ENCODE measurements around the gene ZBTB12. TPM values are rescaled to one million over a fixed set of nuclear protein-coding genes. Genes with fewer than 3 reads are reported as not detected.

Gene ZBTB12
- total and polyA plus RNA-seq, 2 of the 8 experiments (the other 6 are each of a cell fraction or from before 2014, with no cell fraction given): 20.7 to 40.8 TPM

- Histone ChIP-seq H3K4ac (replicated peaks; ENCODE audit: insufficient read length, low read depth, low read length) (no peak overlapping the region), H4K5ac (ENCODE audit: insufficient read length, low read depth, low read length) (no peak overlapping the region), H2BK12ac (ENCODE audit: low read depth, low read length) (no peak overlapping the region), H3K27me3 (replicated peaks in 1 of 4; ENCODE audit: control insufficient read depth in 3 of 4, extremely low read depth in 1 of 4, insufficient read depth in 3 of 4, low read length in 3 of 4) (no peaks in the 10 kb centered on the region), H3K23me2 (ENCODE audit: low read depth, low read length) (no peaks in the 10 kb centered on the region; the same call in 1 of the 2 replicates), H3K79me1 (ENCODE audit: low read depth, low read length) (no peaks in the 10 kb centered on the region), H3K4me1 (replicated peaks in 1 of 4; ENCODE audit: control insufficient read depth in 3 of 4, insufficient read depth in 4 of 4, low read length in 3 of 4) (no peaks in the 10 kb centered on the region), H4K20me1 (replicated peaks in 1 of 2; ENCODE audit: control insufficient read depth in 1 of 2, insufficient read depth in 2 of 2, low read length in 2 of 2) (no peaks in the 10 kb centered on the region), H3K56ac (replicated peaks; ENCODE audit: insufficient read length, low read depth, low read length) (no peak overlapping the region), H3K4me2 (ENCODE audit: insufficient read depth in 1 of 2, low read depth in 2 of 2, low read length in 2 of 2) (no peak overlapping the region), H2BK120ac (replicated peaks; ENCODE audit: low read depth, low read length) (no peak overlapping the region), H2BK20ac (ENCODE audit: low read length) (no peak overlapping the region), H2AK5ac (ENCODE audit: low read depth, low read length) (no peak overlapping the region), H3K18ac (ENCODE audit: extremely low read depth, low read length) (no peak overlapping the region), H2AFZ (ENCODE audit: low read length) (no peak overlapping the region), H3K4me3 (ENCODE audit: extremely low read depth in 1 of 4, insufficient read depth in 2 of 4, low read depth in 3 of 4, low read length in 4 of 4) (no peak overlapping the region), H2BK5ac (ENCODE audit: low read depth, low read length) (no peak overlapping the region), H4K91ac (replicated peaks; ENCODE audit: insufficient read length, low read length) (no peak overlapping the region), H3K9me3 (ENCODE audit: insufficient read depth in 2 of 2, low read depth in 1 of 2, low read length in 1 of 2) (no peaks in the 10 kb centered on the region), H3K14ac (ENCODE audit: insufficient read length) (no peak overlapping the region), H4K8ac (ENCODE audit: extremely low read depth, insufficient read depth, low read length) (no peak overlapping the region), H2BK15ac (ENCODE audit: low read length) (no peak overlapping the region), H3K23ac (ENCODE audit: insufficient read length) (no peak overlapping the region), H3K27ac (ENCODE audit: low read depth, low read length) (no peak overlapping the region), H3K36me3 (ENCODE audit: control insufficient read depth in 2 of 4, insufficient read depth in 4 of 4, low read length in 3 of 4) (no peaks in the 10 kb centered on the region), H3K9ac (replicated peaks in 1 of 4; ENCODE audit: extremely low read depth in 1 of 4, low read depth in 3 of 4, low read length in 3 of 4) (no peak overlapping the region), H3K79me2 (ENCODE audit: control insufficient read depth in 1 of 2, insufficient read depth in 2 of 2, low read length in 2 of 2) (no peaks in the 10 kb centered on the region)
- WGBS, 2 experiments (ENCODE audit: extremely low coverage in 1 of 2, insufficient coverage in 1 of 2, insufficient read length in 1 of 2, insufficient replicate concordance in 2 of 2, low coverage in 1 of 2, low lambda C conversion rate in 2 of 2, missing lambda C conversion rate in 1 of 2): 88% methylated on average over 6 of the region's 6 CpGs; no CpG with 5 or more reads in 1 of the 2 experiments
- POLR2A ChIA-PET (ENCODE audit: partially characterized antibody): interaction anchor here (0.7 to 1.4 kb wide), 3 partner anchors 9 to 194 kb away, joined by 4 to 5 read pairs (median 4); no protein-coding TSS in a partner anchor
- TF ChIP-seq EGR1 (IDR thresholded peaks at IDR 0.05; ENCODE audit: borderline replicate concordance, low read depth, low read length): no peak
- TF ChIP-seq BRCA1 (IDR thresholded peaks at IDR 0.05; ENCODE audit: low read depth, low read length): no peak
- TF ChIP-seq CTCF (IDR thresholded peaks at IDR 0.05; ENCODE audit: control extremely low read depth in 1 of 3, insufficient read depth in 1 of 3, low read depth in 1 of 3, low read length in 3 of 3): no peak
- TF ChIP-seq YY1 (IDR thresholded peaks at IDR 0.05; ENCODE audit: low read depth, low read length): no peak
- no peak for TF ChIP-seq MAX (IDR thresholded peaks at IDR 0.05)
- TF ChIP-seq BCL11A (IDR thresholded peaks at IDR 0.05; ENCODE audit: low read depth in 2 of 2, low read length in 2 of 2): no peak
- DNase-seq (ENCODE audit: low read depth in 1 of 2, low spot score in 2 of 2) (no peak), FAIRE-seq (no peak)
- CTCF ChIA-PET (ENCODE audit: partially characterized antibody): interaction anchor here (0.8 to 2.1 kb wide), 4 partner anchors 8 to 37 kb away, joined by 3 to 5 read pairs (median 4); no protein-coding TSS in a partner anchor
Observed at GRCh38 chr6:31915756-31916155, 13.9 kb upstream of the ZBTB12 start.
